ENCODE measurements around the gene CKAP5. TPM values are rescaled to one million over a fixed set of nuclear protein-coding genes. Genes with fewer than 3 reads are reported as not detected.

CKAP5 gene
- total RNA-seq, 1 donor from 2014 or later, result 193 TPM

DNA sequence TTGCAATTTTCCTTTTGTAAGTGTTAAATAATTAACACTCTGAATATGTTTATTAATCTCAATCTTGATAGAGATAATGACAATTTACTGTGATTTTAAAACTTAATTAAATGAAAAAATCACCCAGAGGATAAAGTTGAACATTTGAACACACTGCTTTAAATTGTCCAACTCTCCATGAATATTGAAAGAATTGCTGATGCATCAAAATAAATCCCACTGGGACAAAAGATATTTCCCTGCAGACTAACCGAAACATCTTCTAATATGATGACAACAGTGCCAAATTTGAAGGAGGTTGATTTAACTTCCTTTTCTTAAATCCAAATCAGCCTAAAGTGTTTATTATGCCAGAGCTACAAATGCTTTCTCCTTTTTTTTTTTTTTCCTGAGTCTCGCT is 79.4 kb downstream of the CKAP5 start:
- no peaks in the 10 kb centered on the region for H3K9me3 Mint-ChIP-seq (ENCODE audit: unreplicated experiment)
- no peaks in the 10 kb centered on the region for H3K27me3 Mint-ChIP-seq (ENCODE audit: unreplicated experiment)
- TF ChIP-seq, protein P1, sequence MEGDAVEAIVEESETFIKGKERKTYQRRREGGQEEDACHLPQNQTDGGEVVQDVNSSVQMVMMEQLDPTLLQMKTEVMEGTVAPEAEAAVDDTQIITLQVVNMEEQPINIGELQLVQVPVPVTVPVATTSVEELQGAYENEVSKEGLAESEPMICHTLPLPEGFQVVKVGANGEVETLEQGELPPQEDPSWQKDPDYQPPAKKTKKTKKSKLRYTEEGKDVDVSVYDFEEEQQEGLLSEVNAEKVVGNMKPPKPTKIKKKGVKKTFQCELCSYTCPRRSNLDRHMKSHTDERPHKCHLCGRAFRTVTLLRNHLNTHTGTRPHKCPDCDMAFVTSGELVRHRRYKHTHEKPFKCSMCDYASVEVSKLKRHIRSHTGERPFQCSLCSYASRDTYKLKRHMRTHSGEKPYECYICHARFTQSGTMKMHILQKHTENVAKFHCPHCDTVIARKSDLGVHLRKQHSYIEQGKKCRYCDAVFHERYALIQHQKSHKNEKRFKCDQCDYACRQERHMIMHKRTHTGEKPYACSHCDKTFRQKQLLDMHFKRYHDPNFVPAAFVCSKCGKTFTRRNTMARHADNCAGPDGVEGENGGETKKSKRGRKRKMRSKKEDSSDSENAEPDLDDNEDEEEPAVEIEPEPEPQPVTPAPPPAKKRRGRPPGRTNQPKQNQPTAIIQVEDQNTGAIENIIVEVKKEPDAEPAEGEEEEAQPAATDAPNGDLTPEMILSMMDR (IDR thresholded peaks at IDR 0.05; ENCODE audit: partially characterized antibody, unreplicated experiment), result no peak
- H3K36me3 Mint-ChIP-seq (ENCODE audit: unreplicated experiment), result no peaks in the 10 kb centered on the region
- H3K4me1 Mint-ChIP-seq (ENCODE audit: low read depth, unreplicated experiment), result no peaks in the 10 kb centered on the region
- no peak for DNase-seq
- no peak overlapping the region for H3K27ac Mint-ChIP-seq (ENCODE audit: unreplicated experiment)
- H3K4me3 Mint-ChIP-seq (ENCODE audit: unreplicated experiment), result no peak overlapping the region

DNA sequence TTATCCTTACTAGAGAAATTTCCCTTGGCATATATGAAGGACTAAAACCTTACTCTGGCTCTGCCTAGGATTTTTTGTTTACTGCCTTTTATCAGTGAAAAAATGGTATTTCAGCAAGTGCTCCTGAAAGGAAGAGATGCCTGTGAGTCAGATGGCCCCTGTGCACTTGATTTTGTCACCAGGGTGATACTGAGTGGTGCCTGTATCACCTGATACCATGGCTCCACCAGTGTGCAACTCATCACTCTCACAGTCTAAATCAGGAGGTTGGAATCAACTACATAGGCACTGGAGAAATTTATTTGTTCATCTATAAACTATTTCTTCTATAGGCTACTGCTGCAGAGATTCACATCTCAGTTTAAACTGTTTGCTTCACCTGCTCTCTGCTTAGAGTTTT is 83.8 kb downstream of the CKAP5 start:
- no peak overlapping the region for H3K4me3 Mint-ChIP-seq (ENCODE audit: unreplicated experiment)
- H3K9me3 Mint-ChIP-seq (ENCODE audit: unreplicated experiment), result no peaks in the 10 kb centered on the region
- H3K27me3 Mint-ChIP-seq (ENCODE audit: unreplicated experiment), result no peaks in the 10 kb centered on the region
- no peaks in the 10 kb centered on the region for H3K36me3 Mint-ChIP-seq (ENCODE audit: unreplicated experiment)
- H3K4me1 Mint-ChIP-seq (ENCODE audit: low read depth, unreplicated experiment), result no peaks in the 10 kb centered on the region
- no peak for DNase-seq
- no peak overlapping the region for H3K27ac Mint-ChIP-seq (ENCODE audit: unreplicated experiment)
- TF ChIP-seq, protein P1 (IDR thresholded peaks at IDR 0.05; ENCODE audit: partially characterized antibody, unreplicated experiment), result no peak

DNA sequence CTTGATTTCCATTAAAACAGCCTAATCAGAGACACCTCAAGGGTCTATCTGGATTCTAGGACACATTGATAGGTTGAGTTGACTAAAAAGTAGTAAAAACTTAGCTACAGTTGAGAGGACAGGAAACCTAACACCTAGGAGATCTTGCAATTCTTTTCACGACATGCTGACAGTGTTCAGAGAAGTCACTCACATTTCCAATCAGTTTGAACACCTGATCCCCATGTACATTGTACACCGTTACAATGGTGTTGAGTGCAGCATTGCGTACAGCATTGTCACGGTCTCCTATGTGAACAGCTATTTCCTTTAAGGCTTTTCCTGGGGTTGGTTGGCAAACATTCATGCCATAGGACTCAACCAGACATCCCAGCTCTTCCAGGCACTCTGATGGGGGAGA is 84.3 kb downstream of the CKAP5 start:
- TF ChIP-seq, protein P1 (IDR thresholded peaks at IDR 0.05; ENCODE audit: partially characterized antibody, unreplicated experiment), result no peak
- H3K9me3 Mint-ChIP-seq (ENCODE audit: unreplicated experiment), result no peaks in the 10 kb centered on the region
- no peaks in the 10 kb centered on the region for H3K4me1 Mint-ChIP-seq (ENCODE audit: low read depth, unreplicated experiment)
- DNase-seq, result no peak
- H3K27ac Mint-ChIP-seq (ENCODE audit: unreplicated experiment), result no peak overlapping the region
- H3K27me3 Mint-ChIP-seq (ENCODE audit: unreplicated experiment), result no peaks in the 10 kb centered on the region
- no peak overlapping the region for H3K4me3 Mint-ChIP-seq (ENCODE audit: unreplicated experiment)
- H3K36me3 Mint-ChIP-seq (ENCODE audit: unreplicated experiment), result no peaks in the 10 kb centered on the region

DNA sequence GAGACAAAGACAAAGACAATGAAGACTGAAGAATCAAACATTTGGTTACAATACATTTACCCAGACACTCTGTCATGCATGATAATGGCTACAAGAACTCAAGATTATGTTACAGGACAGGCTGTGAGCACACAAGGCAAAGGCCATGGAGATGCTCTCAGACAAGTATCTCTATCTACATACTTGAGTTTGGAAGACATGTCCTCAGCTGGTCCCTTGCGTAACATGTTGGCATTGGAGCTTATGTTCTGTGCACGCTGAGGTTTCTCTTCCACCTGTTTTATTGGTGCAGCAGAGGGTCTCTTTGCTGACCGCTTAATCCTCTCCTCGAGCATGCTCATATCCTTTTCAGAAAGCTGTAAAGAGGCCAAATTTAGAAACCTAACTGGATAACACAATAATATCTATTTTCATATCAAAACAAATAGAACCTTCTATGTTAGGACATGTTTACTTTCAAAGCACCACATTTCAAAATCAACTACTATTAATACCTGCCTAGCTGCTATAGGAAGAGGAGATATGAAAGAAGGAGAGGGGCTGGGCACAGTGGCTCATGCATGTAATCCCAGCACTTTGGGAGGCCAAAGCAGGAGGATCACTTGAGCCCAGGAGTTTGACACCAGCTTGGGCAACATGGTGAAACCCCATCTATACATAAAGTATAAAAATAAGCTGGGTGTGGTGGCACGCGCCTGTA is 85.5 kb downstream of the CKAP5 start:
- no peaks in the 10 kb centered on the region for H3K36me3 Mint-ChIP-seq (ENCODE audit: unreplicated experiment)
- TF ChIP-seq, protein P1 (IDR thresholded peaks at IDR 0.05; ENCODE audit: partially characterized antibody, unreplicated experiment), result no peak
- peak overlapping the region; percentile 14 for H3K27ac Mint-ChIP-seq (ENCODE audit: unreplicated experiment)
- no peaks in the 10 kb centered on the region for H3K9me3 Mint-ChIP-seq (ENCODE audit: unreplicated experiment)
- DNase-seq, result no peak
- no peaks in the 10 kb centered on the region for H3K4me1 Mint-ChIP-seq (ENCODE audit: low read depth, unreplicated experiment)
- no peak overlapping the region for H3K4me3 Mint-ChIP-seq (ENCODE audit: unreplicated experiment)
- H3K27me3 Mint-ChIP-seq (ENCODE audit: unreplicated experiment), result no peaks in the 10 kb centered on the region

DNA sequence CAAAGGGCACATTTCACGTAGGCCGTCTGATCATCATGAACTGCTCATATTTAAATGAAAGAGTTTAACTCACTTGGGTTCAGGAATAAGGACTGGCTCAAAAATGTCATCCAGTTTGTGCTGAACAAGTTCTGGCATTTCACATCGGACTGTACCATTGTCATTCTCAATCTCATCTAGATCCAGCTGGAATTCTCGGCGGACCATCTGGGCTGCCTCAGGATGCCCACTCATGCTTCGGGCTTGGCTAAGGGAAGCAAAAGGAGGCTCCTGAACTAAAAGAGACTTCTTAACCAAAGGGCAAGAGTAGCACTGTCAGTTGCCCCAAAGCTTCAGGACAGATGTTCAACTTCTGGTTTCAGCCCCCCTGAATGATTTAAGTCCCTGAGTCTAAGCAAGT is 86.9 kb downstream of the CKAP5 start:
- TF ChIP-seq, protein P1 (IDR thresholded peaks at IDR 0.05; ENCODE audit: partially characterized antibody, unreplicated experiment), result no peak
- no peak overlapping the region for H3K27ac Mint-ChIP-seq (ENCODE audit: unreplicated experiment)
- H3K4me3 Mint-ChIP-seq (ENCODE audit: unreplicated experiment), result no peak overlapping the region
- H3K36me3 Mint-ChIP-seq (ENCODE audit: unreplicated experiment), result no peaks in the 10 kb centered on the region
- H3K4me1 Mint-ChIP-seq (ENCODE audit: low read depth, unreplicated experiment), result no peaks in the 10 kb centered on the region
- H3K27me3 Mint-ChIP-seq (ENCODE audit: unreplicated experiment), result no peaks in the 10 kb centered on the region
- no peak for DNase-seq
- no peaks in the 10 kb centered on the region for H3K9me3 Mint-ChIP-seq (ENCODE audit: unreplicated experiment)

Measured in glutamatergic neuron (in vitro differentiated cells).